GM12801 (cell line): ENCODE results near the gene DSCAM.

ENCODE experiments used
- CTCF ChIP-seq: IDR thresholded peaks from one replicate; pipeline ENCODE4 v1.5.1; 2011; ENCODE audit warnings: control low read depth; ENCODE audit not compliant: insufficient read length; ENCODE audit errors: extremely low read depth

DSCAM gene

DNA sequence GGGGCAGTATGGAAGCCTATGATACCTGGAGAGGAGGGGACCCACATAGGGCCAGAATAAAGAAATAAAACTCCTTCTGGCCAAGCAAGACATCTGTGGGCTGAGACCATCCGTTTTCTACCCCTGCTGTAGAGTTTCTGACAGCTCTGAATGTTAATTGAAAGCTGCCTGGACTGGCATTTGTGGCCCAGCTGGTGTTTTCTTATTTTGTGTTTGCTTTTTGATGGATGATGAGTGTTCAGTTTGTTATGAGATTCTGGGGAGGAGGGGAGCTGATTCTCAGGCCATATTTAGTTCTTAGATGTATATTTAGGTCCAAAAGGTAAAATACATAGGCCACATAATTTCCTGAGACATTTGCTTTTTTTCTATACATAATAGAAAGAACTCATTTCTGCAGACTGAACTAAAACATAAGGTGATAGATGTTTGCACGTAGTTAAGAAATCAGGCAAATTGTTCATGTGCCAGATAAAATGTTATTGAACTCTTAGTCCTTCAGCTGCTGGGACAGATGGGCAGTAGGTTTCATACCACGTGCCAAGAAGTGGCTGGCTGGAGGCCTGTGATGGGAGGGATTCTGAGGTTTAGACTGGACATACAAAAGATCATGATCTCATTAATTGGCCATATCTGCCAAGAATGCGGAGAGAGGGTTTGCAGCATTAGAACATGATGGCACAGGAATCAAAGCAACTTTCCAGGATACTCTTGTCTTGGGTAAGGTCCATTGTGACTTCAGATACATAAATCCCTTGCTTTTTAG, 54.1 kb downstream of the DSCAM start:
- TF ChIP-seq CTCF, result no peak

DNA sequence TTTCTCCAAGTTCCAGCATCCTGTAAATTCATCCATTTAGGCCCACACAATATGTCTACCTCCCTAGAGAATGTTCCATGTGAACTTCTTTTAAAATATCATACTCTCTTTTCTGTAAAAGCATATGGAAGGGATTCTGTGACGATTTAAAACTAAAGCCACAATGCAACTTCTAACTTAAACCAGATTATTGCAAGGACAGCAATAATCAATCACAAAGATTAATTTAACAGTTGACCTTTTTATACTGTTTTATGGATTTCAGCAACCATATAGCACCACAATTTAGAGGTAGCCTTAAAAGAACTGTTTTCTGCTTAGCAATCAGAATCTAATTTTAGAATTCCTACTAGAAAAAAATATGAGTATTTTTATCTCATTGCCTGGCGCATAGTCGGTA, 58.3 kb downstream of the DSCAM start:
- no peak for TF ChIP-seq CTCF

- TF ChIP-seq CTCF, result no peak
Observed at GRCh38 chr21:40783404-40783803, 63.6 kb downstream of the DSCAM start.

DNA sequence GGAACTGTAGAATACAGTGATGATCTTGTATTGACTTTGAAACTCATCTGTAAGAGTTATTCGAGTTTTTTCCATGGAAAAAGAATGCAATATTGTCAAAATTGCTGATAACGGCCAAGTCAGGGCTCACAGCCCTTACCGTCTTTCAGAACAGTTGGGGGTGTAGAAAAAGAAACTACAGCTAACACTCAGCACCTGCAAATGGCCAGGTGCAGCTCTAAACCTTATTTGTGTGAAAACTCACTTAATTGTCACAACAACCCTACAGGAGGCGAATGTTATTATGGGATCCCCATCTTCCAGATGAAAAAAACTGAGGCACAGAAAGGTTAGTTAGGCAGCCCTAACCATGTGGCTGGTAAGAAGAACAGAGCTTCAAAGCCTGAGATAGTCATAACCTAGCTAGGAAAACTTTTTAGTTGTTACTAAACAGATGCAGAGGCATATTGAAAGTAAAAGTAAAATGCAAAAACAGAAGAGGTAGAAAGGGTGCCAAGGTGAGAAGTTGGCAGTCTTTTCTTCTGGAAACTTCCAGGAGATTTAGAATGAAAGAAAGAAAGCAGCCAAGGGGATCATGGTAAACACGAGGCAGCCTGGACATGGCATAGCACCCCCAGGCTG, 76.4 kb downstream of the DSCAM start:
- TF ChIP-seq CTCF, result no peak

DNA sequence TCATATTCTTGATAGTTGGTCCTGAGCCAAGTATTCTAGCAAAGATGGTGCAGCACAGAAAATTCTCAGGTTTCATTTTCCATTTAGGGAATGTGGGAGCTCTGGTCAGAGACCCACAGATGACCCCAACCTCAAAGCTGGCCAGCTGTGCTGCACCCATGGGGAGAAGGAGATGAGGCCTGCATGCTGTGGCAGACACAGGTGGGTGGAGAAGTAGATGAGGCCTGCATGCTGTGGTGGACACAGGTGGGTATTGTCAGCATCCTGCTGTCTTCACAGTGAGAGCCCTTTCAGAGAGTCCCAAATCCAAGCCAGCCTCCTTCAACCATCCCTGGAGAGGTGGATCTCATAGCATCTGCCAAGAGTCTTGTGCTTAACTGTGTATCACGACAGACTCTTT, 77.7 kb downstream of the DSCAM start:
- no peak for TF ChIP-seq CTCF

- TF ChIP-seq CTCF, result no peak
Observed at GRCh38 chr21:40768056-40768455, 78.9 kb downstream of the DSCAM start.

- no peak for TF ChIP-seq CTCF
Observed at GRCh38 chr21:40766381-40766780, 80.6 kb downstream of the DSCAM start.
